ENCODE measurements around the gene DYNLL1. TPM values are rescaled to one million over a fixed set of nuclear protein-coding genes. Genes with fewer than 3 reads are reported as not detected.

DYNLL1 gene
- total and polyA plus RNA-seq, 12 donors: 94.0 to 352 (median 128) TPM

DNA sequence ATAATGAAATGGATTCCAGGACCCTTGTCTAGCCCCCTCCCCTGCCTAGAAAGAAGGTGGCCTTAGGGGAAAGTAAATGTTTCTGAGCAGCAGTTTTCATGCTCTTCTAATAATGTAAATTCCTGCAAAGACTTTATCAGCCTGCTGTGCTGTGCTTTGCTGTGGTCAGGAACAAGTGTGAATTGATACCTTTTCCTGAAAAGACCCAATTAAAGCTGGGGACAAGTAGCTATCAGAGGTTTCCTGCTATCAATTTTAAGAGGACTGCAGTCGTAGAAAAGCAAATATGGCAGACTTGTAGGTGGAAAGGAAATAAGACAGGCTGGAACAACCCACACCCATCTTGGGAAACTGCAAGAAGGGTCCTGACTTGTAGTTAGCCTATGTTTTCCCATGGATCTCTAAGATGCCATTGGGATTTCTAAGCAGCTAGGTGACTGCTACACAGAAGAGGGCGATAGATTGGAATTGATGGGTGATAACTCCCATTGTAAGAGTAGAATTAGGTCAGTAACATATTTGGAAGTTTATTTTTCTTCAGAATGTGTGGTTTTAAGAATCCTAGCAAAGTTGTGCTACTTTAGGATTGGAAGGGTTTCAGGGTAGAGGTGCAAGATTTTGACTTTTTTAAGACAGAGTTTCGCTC, 3.1 kb downstream of the DYNLL1 start:
- peaks cover 0 to 67% (median 29%) of the 10 kb centered on the region in 9 donors for H3K36me3 ChIP-seq
- 81 to 83% methylated on average over 3 of the region's 3 CpGs for WGBS, 2 donors
- intact Hi-C loops (cut with DNase I): loop anchor here in 1 of 10 donors (5.0 kb wide), 2 partner anchors 38 to 213 kb away; partner anchors contain the start of gene UNC119B

DNA sequence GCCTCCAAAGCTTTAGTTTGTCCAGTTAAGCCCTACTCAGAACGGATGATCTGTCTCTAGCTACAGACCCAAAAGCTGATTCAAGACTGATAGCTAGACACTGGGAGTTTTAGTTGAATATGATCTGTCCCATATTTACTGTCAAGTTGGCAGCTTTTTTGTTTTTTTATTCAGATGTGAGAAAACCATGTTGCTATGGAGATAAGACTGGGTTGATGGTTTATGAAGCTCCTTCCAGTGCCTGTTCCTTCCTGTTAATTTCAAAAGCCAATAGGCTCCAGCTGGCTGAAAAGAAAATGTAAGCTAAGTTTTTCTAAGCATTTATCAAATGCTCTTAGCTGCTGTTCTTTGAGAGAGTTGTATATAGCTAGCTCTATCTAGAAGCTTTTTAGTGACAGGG, 4.7 kb downstream of the DYNLL1 start:
- Histone ChIP-seq H3K36me3 (peaks cover 0 to 82% (median 35%) of the 10 kb centered on the region in 9 donors), H3K27ac (no peak overlapping the region), H3K4me1 (peaks cover 6 to 27% (median 21%) of the 10 kb centered on the region in 9 donors), H3K9me3 (no peaks in the 10 kb centered on the region), H3K27me3 (no peaks in the 10 kb centered on the region), H3K4me3 (no peak overlapping the region)
- TF ChIP-seq, protein P1, sequence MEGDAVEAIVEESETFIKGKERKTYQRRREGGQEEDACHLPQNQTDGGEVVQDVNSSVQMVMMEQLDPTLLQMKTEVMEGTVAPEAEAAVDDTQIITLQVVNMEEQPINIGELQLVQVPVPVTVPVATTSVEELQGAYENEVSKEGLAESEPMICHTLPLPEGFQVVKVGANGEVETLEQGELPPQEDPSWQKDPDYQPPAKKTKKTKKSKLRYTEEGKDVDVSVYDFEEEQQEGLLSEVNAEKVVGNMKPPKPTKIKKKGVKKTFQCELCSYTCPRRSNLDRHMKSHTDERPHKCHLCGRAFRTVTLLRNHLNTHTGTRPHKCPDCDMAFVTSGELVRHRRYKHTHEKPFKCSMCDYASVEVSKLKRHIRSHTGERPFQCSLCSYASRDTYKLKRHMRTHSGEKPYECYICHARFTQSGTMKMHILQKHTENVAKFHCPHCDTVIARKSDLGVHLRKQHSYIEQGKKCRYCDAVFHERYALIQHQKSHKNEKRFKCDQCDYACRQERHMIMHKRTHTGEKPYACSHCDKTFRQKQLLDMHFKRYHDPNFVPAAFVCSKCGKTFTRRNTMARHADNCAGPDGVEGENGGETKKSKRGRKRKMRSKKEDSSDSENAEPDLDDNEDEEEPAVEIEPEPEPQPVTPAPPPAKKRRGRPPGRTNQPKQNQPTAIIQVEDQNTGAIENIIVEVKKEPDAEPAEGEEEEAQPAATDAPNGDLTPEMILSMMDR (IDR thresholded peaks at IDR 0.05): no peak
- ATAC-seq (no peak), DNase-seq (no peak)
- intact Hi-C loops (cut with DNase I): no loop called here
- WGBS, 2 donors: 77 to 81% methylated on average over 1 of the region's 1 CpG

More for the DNA sequence above, 3.1 kb downstream of the DYNLL1 start:
- H3K4me1 ChIP-seq: peaks cover 6 to 36% (median 28%) of the 10 kb centered on the region in 9 donors
- no peaks in the 10 kb centered on the region for H3K27me3 ChIP-seq
- H3K9me3 ChIP-seq: no peaks in the 10 kb centered on the region
- no peak for DNase-seq
- no peak for ATAC-seq
- peak overlapping the region in 1 of 10 donors; percentile 3 for H3K27ac ChIP-seq
- peak overlapping the region in 1 of 10 donors; percentile 94 for H3K4me3 ChIP-seq
- TF ChIP-seq, protein P1 (IDR thresholded peaks at IDR 0.05): no peak

DNA sequence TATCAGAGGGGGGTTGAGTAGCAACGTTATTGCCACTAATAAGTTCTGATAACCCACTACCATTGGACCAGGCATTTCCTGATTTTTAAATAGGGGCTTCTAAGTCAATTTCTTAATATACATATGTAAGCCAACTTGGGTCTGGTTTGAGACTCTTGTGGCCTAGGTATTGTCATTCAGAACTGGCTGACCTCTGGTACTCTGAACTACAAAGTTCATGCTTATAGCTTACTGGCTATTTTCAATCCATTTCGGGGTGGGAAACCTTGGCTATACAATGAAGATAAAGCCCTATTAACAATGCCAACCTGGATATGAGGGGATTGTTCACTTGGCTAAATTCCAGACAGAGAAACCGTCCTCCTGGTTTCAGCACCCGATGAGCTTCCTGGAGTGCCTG, 8.7 kb downstream of the DYNLL1 start:
- Histone ChIP-seq H3K36me3 (peaks cover 0 to 100% (median 34%) of the 10 kb centered on the region in 9 donors), H3K4me1 (no peaks in the 10 kb centered on the region), H3K27me3 (no peaks in the 10 kb centered on the region), H3K4me3 (no peak overlapping the region), H3K9me3 (no peaks in the 10 kb centered on the region), H3K27ac (no peak overlapping the region)
- TF ChIP-seq, protein P1 (IDR thresholded peaks at IDR 0.05): no peak
- no peak for DNase-seq
- intact Hi-C loops (cut with DNase I): no loop called here
- 83% methylated on average over 4 of the region's 4 CpGs for WGBS, 2 donors
- ATAC-seq: no peak

DNA sequence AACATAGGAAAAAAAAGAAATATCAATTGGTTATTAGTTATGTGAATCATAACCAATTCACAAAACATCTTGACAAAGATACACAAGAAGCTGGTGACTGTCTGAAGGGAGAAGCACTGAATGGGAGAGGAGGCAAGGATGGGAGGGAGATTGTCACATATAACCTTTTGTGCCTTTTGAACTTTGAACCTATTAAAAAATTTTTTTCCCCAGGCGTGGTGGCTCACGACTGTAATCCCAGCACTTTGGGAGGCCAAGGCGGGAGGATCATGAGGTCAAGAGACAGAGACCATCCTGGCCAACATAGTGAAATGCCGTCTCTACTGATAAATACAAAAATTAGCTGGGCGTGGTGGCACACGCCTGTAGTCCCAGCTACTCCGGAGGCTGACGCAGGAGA, 12.6 kb downstream of the DYNLL1 start:
- Histone ChIP-seq H3K4me1 (no peaks in the 10 kb centered on the region), H3K4me3 (no peak overlapping the region), H3K27me3 (no peaks in the 10 kb centered on the region), H3K27ac (no peak overlapping the region), H3K36me3 (peaks cover 0 to 100% (median 29%) of the 10 kb centered on the region in 9 donors), H3K9me3 (no peaks in the 10 kb centered on the region)
- TF ChIP-seq, protein P1 (IDR thresholded peaks at IDR 0.05): no peak
- ATAC-seq (no peak), DNase-seq (no peak)
- 96% methylated on average over 8 of the region's 8 CpGs for whole genome bisulfite sequencing, 2 donors
- intact Hi-C loops (cut with DNase I): no loop called here
